HG03175 (cell line): ENCODE results near the gene PLD6.
A peak's percentile ranks its signal among the peaks of the same experiment; 100 is the strongest.
"Not testable (repeated sequence)": the region's sequence is repeated elsewhere in the genome, so short reads cannot be mapped to it uniquely, and the experiment has no call there.

ENCODE experiments used
- ATAC-seq: cut with Tn5 transposase; IDR thresholded peaks from one replicate; pipeline ENCODE4 v1.9.1; 2021; ENCODE audit warnings: mild to moderate bottlenecking, moderate library complexity; ENCODE audit not compliant: unreplicated experiment

The PLD6 gene

DNA sequence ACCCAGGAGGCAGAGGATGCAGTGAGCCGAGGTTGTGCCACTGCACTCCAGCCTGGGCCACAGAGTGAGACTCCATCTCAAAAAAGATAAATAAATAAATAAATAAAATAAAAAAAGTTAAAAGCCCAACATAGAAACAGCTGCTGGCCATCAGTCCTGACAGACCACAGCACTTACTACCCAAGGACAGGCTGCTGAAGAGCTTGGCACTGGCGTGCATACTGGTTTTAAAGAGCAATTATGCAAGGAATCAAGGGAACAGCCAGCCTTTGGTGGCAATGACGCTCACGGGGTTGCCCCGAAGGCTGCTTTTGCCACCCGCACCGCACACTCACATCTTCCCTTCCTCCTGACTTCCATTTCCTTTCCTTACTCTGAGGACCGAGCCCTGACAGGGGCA lies 4.2 kb downstream of the PLD6 start:
- ATAC-seq: no peak

DNA sequence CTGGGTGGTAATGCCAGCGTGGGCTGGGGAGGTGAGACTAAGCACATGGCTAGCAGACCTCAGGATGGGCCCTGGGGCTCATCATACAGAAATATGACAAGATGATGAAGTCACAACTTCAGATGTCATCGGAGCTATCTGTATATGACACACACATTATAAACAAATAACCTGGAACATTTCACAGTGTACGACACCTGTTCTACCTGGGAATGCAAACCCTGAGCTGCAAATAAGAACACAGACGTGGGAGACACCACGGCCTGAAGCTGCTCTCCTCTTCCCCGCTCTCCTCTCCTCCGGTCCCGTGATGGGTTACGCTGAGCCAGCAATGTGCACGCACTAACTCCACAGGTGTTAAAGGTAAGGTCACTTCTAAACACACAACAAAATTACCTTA lies 4.9 kb downstream of the PLD6 start:
- ATAC-seq: no peak

DNA sequence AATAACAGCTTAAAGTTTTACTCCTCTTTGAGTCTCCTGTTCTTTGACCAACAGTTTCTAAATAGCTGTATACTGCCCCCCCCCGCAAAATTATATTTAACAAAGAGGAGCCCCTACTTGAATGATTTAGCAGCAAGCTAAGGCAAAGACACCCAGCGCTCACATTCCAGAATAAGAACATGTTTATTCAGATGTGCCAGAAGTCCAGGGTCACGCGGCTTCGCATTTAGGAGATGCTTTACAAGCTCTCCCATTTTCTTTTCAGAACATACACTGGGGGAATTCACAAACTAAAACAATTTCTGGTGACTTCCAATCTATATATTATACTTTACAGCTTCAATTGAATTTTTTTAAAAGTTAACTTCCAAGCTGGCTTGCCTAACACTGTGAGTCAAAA lies 5.3 kb downstream of the PLD6 start:
- no peak for ATAC-seq

DNA sequence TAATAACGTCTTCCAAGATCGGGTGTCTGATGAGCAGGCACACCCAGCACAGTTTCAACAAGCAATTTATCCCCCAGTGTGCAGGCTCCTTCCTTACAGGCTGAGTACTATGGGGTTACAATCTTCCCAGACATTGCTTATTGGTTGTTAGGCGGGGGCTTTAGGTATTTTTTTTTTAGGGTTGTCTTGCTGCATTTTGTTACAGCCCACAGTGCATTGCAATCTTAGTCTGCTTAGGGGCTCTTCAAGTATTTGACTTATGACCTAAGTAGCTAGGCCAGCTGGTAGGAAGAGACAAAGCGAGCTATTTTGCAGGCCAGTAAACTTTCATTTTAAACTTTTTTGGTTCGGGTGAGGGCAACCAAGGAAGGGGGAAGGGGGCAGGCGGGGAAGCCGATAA lies 5.8 kb downstream of the PLD6 start:
- ATAC-seq: no peak

DNA sequence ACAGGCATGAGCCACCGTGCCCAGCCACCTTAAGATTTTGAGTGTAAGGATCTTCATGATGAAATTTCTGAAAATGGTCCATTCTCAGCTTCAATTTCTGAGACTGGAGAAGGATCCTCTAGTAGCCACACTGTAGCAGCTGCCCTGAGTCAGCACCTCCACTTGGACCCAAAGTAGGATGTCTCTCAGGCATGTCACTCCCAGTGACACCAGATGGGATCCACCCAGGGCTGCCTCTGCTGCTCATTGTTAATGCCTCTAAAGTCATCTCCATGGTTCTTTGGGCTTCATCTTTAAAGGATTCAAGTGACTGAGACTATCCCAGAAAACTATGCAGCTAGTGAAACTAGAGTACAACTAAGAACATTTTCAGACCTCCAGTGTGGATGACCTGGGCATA lies 7.9 kb downstream of the PLD6 start:
- ATAC-seq: no peak

DNA sequence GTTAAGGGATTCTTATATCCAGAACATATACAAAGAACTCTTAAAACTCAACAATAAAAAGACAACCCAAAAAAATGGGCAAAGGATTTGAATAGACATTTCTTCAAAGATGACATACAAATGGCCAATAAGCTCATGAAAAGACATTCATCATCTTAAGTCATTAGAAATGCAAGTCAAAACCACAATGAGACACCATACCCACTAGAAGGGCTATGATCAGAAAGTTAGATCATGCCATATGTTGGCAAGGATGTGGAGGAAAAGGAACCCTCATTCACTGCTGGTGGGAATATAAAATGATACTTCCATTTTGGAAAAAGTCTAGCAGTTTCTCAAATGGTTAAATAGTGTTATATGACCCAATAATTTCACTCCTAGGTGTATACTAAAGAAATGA lies 9.4 kb downstream of the PLD6 start:
- no peak for ATAC-seq

DNA sequence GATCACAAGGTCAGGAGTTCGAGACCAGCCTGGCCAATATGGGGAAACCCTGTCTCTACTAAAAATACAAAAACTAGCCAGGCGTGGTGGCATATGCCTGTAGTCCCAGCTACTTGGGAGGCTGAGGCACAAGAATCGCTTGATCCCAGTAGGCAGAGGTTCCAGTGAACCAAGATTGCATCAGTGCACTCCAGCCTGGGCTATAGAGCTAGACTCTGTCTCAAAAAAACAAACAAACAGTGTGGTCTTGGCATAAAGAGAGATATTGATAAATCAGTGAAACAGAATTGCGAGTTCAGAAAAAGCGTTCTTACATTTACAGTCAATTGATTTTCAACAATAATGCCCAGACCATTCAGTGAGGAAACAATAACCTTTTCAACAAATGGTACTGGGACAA lies 10.7 kb downstream of the PLD6 start:
- ATAC-seq: not testable (repeated sequence)

DNA sequence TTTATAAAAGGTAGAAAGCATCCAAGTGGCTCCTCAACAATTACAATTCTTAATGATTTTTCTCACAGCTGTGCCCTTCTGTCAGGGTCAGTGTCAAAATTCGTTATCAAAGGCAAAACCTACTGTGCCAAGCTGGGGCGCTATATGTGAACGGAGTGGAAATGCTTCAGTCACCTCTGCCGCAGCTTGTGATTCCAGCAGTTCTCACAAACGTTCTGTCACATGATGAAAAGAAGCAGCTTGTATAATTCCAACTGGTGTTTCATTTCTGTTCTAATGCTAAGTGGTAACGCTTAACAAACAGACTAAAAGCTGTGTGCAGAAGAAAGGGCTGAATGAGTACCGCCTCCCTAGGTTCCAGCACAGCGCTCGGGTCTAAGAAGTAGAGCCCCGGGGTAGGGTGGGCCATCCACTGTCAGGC lies 14.2 kb downstream of the PLD6 start:
- ATAC-seq: no peak

DNA sequence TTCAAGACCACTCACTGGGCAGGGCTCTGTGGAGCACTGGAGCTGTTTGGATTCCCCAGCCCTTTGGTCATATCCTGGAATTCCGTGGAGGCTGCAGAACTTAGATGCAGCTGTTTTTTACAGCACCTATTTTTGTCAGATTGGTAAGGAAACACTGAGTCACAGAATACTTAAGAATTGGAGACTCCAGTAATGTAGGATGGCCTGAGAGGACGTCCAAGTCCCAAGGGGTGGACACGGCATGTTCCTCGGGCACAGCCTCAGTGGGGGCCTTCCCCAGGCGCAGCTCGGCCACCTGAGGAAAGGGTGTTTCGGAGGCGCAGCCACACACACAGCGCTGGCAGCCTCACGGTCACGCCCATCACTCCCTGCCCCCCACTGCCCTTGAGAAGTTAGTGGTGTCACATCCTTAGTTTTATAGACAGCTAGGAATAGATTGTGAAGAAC lies 14.8 kb downstream of the PLD6 start:
- ATAC-seq: no peak

DNA sequence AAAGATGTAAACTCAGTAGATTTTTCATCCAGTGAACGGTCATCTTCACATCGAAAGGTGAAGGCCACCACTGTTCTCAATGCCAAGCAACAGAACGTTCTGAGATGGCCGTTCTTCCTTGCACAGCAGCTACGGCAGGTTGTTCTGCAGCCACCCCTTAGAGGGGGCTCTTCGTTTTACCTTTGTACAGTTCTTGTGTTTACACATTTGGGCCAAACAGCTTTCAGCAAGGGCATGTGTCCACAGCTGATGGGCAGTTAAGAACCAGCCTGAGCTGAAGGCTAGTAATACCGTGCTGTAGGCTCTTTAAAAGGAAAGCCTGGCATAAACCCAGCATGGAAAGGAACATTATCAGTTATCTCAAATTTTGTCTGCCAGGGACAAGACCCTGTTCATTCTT lies 15.9 kb downstream of the PLD6 start:
- no peak for ATAC-seq

DNA sequence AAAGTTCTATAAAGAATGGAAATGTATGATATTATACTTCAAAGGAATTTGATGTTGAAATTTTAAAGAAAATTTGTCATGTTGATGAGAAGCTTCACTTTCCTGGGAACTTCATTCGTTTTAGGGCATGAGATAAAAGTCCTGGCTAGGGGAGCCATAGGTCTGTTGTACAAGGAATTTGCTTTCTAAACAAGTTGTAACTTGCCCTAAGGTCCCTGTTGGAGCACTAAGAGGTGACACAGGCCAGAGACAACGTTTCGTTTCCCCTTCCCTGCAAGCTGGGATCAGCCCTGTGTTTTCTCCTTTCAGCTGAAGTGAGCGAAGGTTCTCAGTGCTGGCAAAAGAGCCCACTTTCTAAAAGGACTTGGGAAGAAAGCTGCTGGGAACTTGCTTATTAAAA lies 16.6 kb downstream of the PLD6 start:
- ATAC-seq: no peak

DNA sequence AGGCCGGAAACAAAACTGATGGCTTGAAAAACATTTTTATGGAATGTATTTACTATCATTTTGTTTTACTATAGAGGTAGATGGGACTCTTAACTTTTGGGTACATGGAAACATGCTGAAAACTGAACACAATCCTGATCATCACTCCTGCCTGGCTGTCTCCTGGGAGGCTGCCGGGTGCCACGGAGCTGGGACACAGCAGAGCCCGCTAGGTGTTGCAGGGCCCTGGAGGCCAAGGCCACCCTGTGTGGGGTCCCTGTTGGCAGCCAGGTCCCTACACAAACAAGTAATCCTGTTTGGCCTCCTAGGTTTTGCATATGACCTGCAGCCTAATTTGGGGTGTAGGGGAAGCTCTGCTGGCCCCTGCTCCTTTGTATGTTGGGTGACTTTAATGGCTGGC lies 17.5 kb downstream of the PLD6 start:
- no peak for ATAC-seq

DNA sequence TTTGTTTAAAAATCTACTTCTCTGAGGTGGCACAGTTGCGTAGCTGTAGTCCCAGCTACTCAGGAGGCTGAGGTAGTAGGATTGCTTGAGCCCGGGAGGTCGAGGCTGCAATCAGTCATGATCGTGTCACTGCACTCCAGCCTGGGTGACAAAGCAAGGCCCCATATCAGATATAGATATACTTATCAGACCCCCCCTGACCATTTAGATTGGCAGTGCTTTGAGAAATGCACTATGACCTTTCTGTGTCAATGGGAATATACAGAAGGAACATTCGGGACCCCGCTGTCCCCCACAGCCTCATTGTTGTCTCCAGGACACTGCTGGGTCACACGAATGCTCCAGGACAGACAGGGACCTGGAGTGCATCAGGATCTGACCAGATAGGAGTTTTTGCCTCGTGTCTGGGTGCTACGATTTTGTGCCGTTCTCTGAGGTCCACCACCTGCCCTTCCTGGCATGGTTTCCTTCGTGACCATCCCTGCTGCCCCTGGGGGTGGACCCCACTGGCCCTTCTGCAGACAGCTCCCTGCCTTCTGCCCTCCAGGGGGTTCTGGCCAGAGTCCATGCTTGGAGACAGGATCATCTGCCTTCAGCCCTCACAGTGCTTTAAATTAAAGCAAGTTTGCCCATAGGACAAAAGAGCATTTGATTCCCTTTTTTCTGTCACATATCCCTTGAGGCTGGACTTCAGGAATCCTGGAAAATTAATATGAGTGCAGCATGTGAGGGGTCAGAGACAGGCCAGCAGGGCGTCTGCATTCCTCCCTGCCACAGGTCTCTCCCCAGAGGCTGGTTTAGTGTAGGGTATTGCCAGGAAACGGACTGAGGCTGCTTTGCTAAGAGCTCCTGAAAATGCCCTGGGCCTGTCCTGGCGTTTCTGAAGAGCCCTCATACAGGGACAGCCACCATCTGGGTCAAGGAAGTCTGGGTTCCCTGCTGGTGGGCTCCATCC lies 19.3 kb downstream of the PLD6 start:
- no peak for ATAC-seq

DNA sequence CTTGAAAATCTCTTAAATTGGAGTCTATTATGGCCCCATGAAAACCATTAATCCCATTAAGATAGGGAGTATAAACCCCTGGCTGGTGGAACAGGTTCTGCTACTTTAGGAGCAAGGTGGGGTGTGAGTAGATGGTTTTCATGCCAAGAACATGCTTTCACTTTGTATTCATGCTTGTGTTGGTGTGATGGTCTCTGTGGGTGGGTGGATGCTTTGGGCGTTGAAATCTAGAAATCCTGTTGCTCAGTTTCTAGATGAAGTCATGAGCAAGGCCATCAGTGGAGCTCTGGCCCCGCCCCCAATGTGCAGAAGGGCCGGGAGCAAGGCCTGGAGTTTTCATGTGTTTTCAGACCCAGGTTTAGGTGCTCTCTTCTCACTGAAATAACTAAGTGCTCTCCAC lies 20.1 kb downstream of the PLD6 start:
- ATAC-seq: no peak

DNA sequence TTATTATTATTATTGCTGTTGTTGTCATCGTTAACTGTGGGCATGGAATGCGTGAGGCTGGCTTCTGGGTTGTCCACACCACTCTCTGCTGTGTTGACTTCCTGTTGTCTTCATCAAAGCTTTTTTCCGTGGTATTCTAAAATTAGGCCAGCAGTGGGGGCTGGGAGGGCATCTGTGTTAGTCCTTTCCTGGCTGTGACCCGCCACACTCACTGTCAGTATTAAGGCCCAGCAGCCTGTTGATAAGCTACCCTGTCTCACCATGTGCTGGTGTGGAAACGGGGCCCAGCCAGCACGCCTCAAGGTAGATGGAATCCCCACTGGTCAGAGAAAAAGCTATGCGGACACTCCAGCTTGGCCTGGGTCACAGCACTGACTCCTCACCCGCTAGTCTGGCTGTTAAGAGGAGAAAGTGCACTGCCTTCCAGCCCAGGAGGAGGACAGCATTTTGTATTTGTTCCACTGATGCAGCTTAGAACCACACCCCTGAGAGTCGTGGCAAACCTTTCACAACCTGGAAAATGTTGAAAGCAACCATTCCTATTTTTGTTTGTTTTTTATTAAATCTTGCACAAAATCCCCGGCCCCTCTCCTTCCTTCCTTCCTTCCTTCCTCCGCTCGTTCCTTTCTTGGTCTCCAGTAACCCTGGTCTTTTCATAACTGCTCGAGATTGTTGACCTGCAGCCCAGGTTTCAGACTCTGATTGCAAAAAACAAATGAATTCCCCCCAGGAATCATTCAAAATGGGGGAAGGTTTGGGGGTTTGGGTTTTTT lies 21.0 kb downstream of the PLD6 start:
- peak; percentile 56 for ATAC-seq

DNA sequence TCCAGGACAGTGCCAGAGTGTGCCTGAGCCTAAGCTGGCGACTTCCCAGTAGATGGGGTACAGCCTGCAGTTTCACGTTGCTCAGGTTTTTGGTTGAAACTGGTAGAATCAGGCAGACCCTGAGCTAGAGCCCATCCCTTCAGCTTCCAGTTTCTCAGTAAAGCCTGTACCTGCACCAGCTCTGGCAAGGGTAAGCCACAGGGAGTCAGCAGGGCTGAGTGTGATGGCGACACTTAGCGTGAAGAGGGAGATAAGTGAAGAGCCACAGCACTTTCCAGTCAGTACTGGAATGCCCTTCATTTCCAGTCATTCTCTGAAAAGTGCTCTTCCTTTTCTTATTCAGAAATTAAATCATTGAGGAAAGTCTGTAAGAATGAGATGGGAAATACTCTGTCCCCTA lies 22.4 kb downstream of the PLD6 start:
- no peak for ATAC-seq

DNA sequence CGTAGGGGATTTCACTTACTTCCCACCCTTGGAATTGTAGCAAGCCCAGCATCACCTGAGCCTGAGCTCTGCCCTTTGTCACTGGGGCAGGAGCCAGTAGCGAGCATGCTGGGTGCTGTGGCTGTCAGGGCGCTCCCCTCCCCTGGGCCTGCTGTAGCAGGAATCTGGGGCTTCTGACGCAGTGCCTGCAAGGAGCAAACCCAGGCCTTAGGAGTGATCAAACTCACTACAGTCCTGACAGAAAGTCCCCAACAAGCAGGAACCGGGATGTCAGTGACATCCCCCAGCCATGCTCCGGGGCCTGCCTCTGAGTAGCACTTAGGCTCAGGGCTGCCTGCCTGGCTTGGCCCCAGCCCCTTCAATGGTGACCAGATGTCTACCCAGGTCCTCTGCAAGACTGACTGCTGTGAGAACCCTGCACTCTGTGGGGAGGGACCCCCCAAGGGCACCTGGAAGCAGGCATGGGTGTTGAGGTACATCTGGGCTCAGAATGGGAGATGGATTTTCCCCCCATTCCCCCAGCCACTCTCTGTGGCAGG lies 23.5 kb downstream of the PLD6 start:
- ATAC-seq: no peak

DNA sequence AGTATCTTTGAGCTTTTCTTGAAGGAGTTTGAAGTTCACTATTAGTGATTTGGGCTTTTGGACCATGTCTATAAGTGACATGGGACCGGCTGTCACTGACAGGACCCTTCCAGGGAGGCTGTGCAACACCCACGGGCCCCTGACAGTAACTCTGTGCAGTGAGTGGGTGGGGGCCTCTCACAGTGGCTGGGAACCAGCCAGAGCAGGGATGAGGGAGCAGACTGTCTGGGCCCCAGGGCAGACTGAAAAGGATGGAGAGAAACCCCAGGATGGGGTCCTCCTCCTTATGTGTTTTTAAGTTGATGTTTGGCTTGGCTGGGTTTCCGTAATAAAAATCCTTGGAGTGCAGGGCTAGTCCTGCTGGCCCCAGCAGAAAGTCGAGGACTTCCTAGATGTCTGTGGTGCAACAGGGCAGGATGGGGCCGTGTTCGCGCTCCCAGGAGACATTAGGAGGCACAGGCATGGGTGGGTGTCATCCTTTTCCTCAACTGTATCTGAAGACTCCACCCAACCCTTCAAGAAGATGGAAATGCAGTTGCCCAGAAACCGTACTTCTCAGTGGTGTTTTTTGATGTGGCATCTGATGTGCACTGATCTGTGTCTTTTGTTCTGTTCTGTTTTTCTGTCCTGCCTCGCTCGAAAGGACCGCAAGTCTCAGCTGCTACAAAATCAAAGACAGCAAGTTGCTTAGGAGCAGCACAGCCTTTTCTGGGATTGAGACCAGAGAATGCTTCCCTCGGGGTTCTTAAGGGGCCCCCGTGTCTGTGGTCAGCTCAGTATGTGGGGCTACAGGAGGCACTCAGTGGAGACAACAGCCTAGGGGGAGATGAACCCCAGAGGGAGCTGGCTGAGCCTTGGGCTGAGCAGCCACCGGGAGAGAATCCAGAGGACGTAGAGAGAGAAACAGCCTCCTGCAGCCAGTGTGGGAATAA lies 24.2 kb downstream of the PLD6 start:
- ATAC-seq: no peak

DNA sequence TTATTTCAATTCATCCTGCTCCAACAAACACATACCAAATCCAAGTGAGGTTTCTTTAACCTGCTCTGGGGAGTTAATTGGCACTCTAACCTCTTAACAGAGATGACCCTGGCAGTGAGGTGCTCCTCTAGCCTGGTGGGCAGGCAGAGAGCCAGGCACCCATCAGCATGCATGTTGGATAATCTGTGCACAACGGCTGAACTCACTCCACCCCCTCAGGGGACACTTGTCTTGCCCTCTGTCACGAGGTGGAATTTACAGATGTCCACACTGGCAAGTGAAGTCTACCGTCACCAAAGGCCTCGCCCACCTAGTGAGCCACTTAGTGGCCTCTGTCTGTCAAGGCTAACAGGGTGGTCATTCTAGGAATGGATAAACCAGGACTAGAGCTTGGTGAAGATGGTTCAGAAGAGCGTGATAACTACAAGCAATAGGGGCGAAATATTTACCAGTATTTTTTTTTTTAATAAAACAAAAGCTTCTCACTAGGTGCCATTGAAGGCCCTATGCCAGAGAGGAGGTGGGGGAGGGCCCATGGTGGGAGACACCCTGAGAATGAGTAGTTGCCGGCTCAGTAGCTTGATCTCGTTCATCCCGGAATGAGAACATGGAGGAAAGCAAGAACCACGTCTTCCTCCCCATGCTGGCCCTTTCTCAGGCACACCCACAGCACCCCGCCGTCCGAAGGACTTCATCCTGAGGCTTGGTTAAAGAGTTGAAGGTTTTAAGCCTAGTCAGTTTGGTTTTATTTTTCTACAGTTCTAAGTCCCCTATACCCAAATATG lies 25.2 kb downstream of the PLD6 start:
- ATAC-seq: no peak

DNA sequence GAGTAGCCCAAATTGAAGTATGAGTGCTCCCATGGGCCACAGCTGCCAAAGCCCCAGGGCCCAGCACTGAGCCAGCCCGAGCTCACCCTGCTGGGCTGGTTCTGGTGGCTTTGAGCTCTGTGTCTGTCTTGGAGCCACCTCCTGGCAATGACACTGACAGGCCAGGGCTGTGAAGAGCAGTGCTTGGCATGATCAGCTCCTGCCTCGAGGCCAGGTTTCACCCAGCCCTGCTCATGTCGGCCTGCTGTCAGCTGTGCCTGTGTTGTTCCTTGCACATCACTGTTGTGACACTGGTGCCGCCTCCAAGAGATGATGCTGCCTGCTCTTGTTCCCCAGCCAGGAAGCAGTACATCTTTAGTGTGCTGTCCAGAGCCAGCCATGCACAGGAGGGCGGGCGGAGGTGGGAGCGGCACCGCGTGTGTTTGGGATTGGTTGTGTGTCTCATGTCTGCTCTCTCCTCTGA lies 26.0 kb downstream of the PLD6 start:
- no peak for ATAC-seq
